ENCODE results near the gene JUNB.

- TF ChIP-seq EZH2 (IDR thresholded peaks at IDR 0.05; ENCODE audit: insufficient read depth, poor library complexity, severe bottlenecking) (no peak), EZH2phosphoT487 (IDR thresholded peaks at IDR 0.05; ENCODE audit: insufficient read depth, low read depth) (no peak)
Observed at GRCh38 chr19:12841094-12841493, 49.8 kb downstream of the JUNB start.

All from GM23248 (cell line).